GM23248 (cell line): Measurements from ENCODE around the gene TLR9. TPM values are rescaled to one million over a fixed set of nuclear protein-coding genes. Genes with fewer than 3 reads are reported as not detected.

Source experiments
- DNase-seq: peaks from one replicate; pipeline ENCODE4 v3.0.0-alpha.2; 2015
- H2AFZ ChIP-seq: fragments of 200-600 bp; sonication (generic); 2 replicates; pipeline ENCODE4 v1.6.1; 2016; ENCODE audit warnings: antibody characterized with exemption
- H3F3A ChIP-seq: fragments of 200-600 bp; sonication (generic); 2 replicates; pipeline ENCODE4 v1.6.1; 2016; ENCODE audit warnings: mild to moderate bottlenecking, antibody characterized with exemption, mixed run types; ENCODE audit not compliant: insufficient read depth
- H3K27ac ChIP-seq: fragments of 200-600 bp; sonication (generic); 2 replicates; pipeline ENCODE4 v1.5.1; 2016; ENCODE audit warnings: mild to moderate bottlenecking
- H3K27me3 ChIP-seq: fragments of 200-600 bp; sonication (generic); replicated peaks from 2 replicates; pipeline ENCODE4 v1.6.1; 2016; ENCODE audit warnings: mild to moderate bottlenecking; ENCODE audit not compliant: insufficient read depth
- H3K36me3 ChIP-seq: fragments of 200-600 bp; sonication (generic); 2 replicates; pipeline ENCODE4 v1.6.1; 2016; ENCODE audit warnings: low read depth, mild to moderate bottlenecking
- H3K4me1 ChIP-seq: fragments of 200-600 bp; sonication (generic); 2 replicates; pipeline ENCODE4 v1.6.1; 2016; ENCODE audit warnings: mild to moderate bottlenecking; ENCODE audit not compliant: insufficient read depth
- H3K4me2 ChIP-seq: fragments of 200-600 bp; sonication (generic); one replicate; pipeline ENCODE4 v1.6.1; 2016; ENCODE audit warnings: mild to moderate bottlenecking; ENCODE audit not compliant: unreplicated experiment
- H3K4me3 ChIP-seq: fragments of 200-600 bp; sonication (generic); 2 replicates; pipeline ENCODE4 v1.5.1; 2016; ENCODE audit warnings: mild to moderate bottlenecking
- H3K79me2 ChIP-seq: fragments of 200-600 bp; sonication (generic); 2 replicates; pipeline ENCODE4 v1.6.1; 2016; ENCODE audit warnings: mild to moderate bottlenecking; ENCODE audit not compliant: insufficient read depth
- H3K9ac ChIP-seq: fragments of 200-600 bp; sonication (generic); 2 replicates; pipeline ENCODE4 v1.6.1; 2016; ENCODE audit warnings: mild to moderate bottlenecking
- H3K9me2 ChIP-seq: fragments of 200-600 bp; sonication (generic); 2 replicates; pipeline ENCODE4 v1.6.1; 2016; ENCODE audit warnings: mixed run types, mild to moderate bottlenecking, moderate library complexity; ENCODE audit not compliant: insufficient read depth
- H3K9me3 ChIP-seq: fragments of 200-600 bp; sonication (generic); one replicate; pipeline ENCODE4 v1.6.1; 2017; ENCODE audit warnings: low read depth
- H4K20me1 ChIP-seq: fragments of 200-600 bp; sonication (generic); 2 replicates; pipeline ENCODE4 v1.6.0; 2016; ENCODE audit not compliant: insufficient read depth
- EZH2 ChIP-seq: fragments of 200-600 bp; sonication (generic); IDR thresholded peaks from 2 replicates; pipeline ENCODE4 v1.6.1; 2018; ENCODE audit warnings: antibody characterized with exemption, mild to moderate bottlenecking; ENCODE audit not compliant: insufficient read depth, poor library complexity, severe bottlenecking
- EZH2phosphoT487 ChIP-seq: fragments of 200-600 bp; sonication (generic); IDR thresholded peaks from 2 replicates; pipeline ENCODE4 v1.6.1; 2018; ENCODE audit warnings: antibody characterized with exemption, moderate library complexity, mild to moderate bottlenecking, low read depth; ENCODE audit not compliant: insufficient read depth
- WGBS, 2 experiments: methylation state at CpG; one replicate each; pipeline ENCODE4 v1.1.6; 2015 to 2017; ENCODE audit warnings: low lambda C conversion rate in 2 of 2, low coverage in 1 of 2; ENCODE audit errors: missing lambda C conversion rate in 2 of 2; 5-methylcytosine and 5-hydroxymethylcytosine counted together
- in situ Hi-C: fragments of 300-500 bp; cut with MboI; formaldehyde crosslinking; loops from 2 replicates; pipeline ENCODE4 v1.15.0; 2020
- polyA plus RNA-seq: library from polyadenylated mRNA; unstranded; fragments of >200 nt; fragmentation: Nextera tagmentation; extraction: Ambion mirVana; gene quantifications from 2 replicates; pipeline ENCODE4 v1.2.1, GENCODE V29; 2016
- total RNA-seq: library from RNA; depleted of rRNA; stranded (reverse); fragments of >200 nt; shearing (Covaris generic); gene quantifications from 2 replicates; pipeline ENCODE4 v1.2.3, GENCODE V29; 2014

TLR9 gene
- total and polyA plus RNA-seq, 2 experiments from 2014 or later, result not detected

GRCh38 chr3:52195291-52195597, 30.2 kb downstream of the TLR9 start:
- Histone ChIP-seq H2AFZ (no peak overlapping the region; the same call in 1 of the 2 replicates), H3K4me2 (no peak overlapping the region), H4K20me1 (no peaks in the 10 kb centered on the region), H3K9ac (no peak overlapping the region), H3K36me3 (no peaks in the 10 kb centered on the region), H3K79me2 (peaks cover 23% of the 10 kb centered on the region), H3K9me2 (no peaks in the 10 kb centered on the region), H3K9me3 (no peaks in the 10 kb centered on the region), H3F3A (peaks cover 18% of the 10 kb centered on the region), H3K4me3 (no peak overlapping the region), H3K27me3 (no peaks in the 10 kb centered on the region), H3K4me1 (peaks cover 33% of the 10 kb centered on the region), H3K27ac (no peak overlapping the region)
- WGBS, 2 experiments, result 81 to 94% methylated on average over 2 to 3 of the region's 3 CpGs
- TF ChIP-seq EZH2, result no peak
- TF ChIP-seq EZH2phosphoT487, result no peak
- no peak for DNase-seq
- in situ Hi-C loops, result no loop called here

DNA sequence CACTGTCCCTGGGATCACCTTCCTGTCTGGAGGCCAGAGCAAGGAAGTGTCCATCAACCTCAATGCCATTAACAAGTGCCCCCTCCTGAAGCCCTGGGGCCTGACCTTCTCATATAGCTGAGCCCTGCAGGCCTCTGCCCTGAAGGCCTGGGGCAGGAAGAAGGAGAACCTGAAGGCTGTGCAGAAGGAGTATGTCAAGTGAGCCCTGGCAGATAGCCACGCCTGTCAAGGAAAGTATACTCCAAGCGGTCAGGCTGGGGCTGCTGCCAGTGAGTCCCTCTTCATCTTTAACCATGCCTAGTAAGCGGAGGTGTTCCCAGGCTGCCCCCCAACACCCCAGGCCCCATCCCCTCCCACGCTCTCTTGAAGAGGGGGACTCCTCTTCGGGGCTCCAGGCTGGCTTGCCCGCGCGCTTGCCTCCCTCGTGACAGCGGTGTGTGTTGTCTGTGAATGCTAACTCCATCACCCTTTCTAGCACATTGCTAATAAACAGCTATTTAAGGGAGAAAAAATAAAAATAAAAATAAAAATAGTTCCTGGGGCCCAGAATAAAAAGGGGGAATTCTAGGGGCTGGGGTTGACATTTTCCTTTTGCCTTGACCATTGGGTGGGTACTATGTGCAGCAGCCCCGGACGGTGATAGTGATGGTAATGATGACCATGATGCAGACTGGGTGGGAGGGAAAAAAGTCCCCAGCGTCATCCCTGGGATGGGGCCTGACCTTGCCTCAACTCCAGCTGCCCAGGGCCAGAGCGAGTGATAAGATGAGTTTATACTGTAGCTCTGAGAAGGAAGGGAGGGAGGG, 30.8 kb downstream of the TLR9 start:
- Histone ChIP-seq H3K4me3 (no peak overlapping the region), H3K9me2 (no peaks in the 10 kb centered on the region), H3F3A (peaks cover 17% of the 10 kb centered on the region), H3K36me3 (no peaks in the 10 kb centered on the region), H3K27me3 (no peaks in the 10 kb centered on the region), H3K4me1 (peaks cover 38% of the 10 kb centered on the region), H4K20me1 (no peaks in the 10 kb centered on the region), H3K9me3 (no peaks in the 10 kb centered on the region), H3K79me2 (peaks cover 17% of the 10 kb centered on the region), H3K4me2 (no peak overlapping the region), H3K9ac (no peak overlapping the region), H2AFZ (no peak overlapping the region), H3K27ac (no peak overlapping the region)
- WGBS, 2 experiments, result 87 to 88% methylated on average over 14 of the region's 14 CpGs
- DNase-seq, result no peak
- in situ Hi-C loops, result no loop called here
- TF ChIP-seq EZH2phosphoT487 (no peak), EZH2 (no peak)

DNA sequence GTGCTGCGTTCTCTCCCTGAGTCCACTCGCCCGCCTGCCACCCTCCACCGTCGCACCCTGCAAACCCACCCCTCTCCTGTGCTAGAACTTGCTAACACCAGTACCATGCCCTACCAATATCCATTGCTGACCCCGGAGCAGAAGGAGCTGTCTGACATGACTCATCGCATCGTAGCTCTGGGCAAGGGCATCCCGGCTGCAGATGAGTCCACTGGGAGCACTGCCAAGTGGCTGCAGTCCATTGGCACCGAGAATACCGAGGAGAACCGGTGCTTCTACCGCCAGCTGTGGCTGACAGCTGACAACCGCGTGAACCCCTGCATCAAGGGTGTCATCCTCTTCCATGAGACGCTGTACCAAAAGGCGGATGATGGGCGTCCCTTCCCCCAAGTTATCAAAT, 32.4 kb downstream of the TLR9 start:
- H4K20me1 ChIP-seq, result no peaks in the 10 kb centered on the region
- no peaks in the 10 kb centered on the region for H3K27me3 ChIP-seq
- peak; percentile 90 for DNase-seq
- no peaks in the 10 kb centered on the region for H3K36me3 ChIP-seq
- TF ChIP-seq EZH2phosphoT487 (no peak), EZH2 (no peak)
- WGBS, 2 experiments, result 57% methylated on average over 18 of the region's 18 CpGs
- no peak overlapping the region for H3K4me3 ChIP-seq
- H3F3A ChIP-seq, result peaks cover 17% of the 10 kb centered on the region
- no peak overlapping the region for H3K27ac ChIP-seq
- no peak overlapping the region for H3K9ac ChIP-seq
- in situ Hi-C loops, result no loop called here
- no peaks in the 10 kb centered on the region for H3K9me3 ChIP-seq
- no peak overlapping the region for H2AFZ ChIP-seq
- no peaks in the 10 kb centered on the region for H3K9me2 ChIP-seq
- peaks cover 35% of the 10 kb centered on the region for H3K4me1 ChIP-seq
- H3K4me2 ChIP-seq, result no peak overlapping the region
- H3K79me2 ChIP-seq, result peaks cover 1% of the 10 kb centered on the region

GRCh38 chr3:52191663-52192062, 33.8 kb downstream of the TLR9 start:
- Histone ChIP-seq H3K4me1 (peaks cover 24% of the 10 kb centered on the region), H3K4me2 (no peak overlapping the region), H3K9me3 (no peaks in the 10 kb centered on the region), H3K79me2 (no peaks in the 10 kb centered on the region), H3K9me2 (no peaks in the 10 kb centered on the region), H3K27ac (no peak overlapping the region), H3K9ac (no peak overlapping the region), H3K4me3 (no peak overlapping the region), H4K20me1 (no peaks in the 10 kb centered on the region), H3F3A (peaks cover 12% of the 10 kb centered on the region), H3K27me3 (no peaks in the 10 kb centered on the region), H3K36me3 (no peaks in the 10 kb centered on the region), H2AFZ (no peak overlapping the region)
- no peak for DNase-seq
- in situ Hi-C loops, result no loop called here
- no peak for TF ChIP-seq EZH2phosphoT487
- TF ChIP-seq EZH2, result no peak
- WGBS, 2 experiments, result 77 to 80% methylated on average over 4 of the region's 4 CpGs
